Neuronal stem cell (in vitro differentiated cells): ENCODE results near the gene MEGF11.

Experiments used
- DNase-seq: peaks from one replicate; pipeline ENCODE4 v3.0.0-alpha.2; 2013; ENCODE audit warnings: low spot score
- H2AFZ ChIP-seq: one replicate; pipeline ENCODE4 v1.6.1; 2013; ENCODE audit warnings: mild to moderate bottlenecking, low read length, inconsistent platforms
- H2AK5ac ChIP-seq: 2 replicates; pipeline ENCODE4 v1.6.1; 2013; ENCODE audit warnings: low read depth, mild to moderate bottlenecking, inconsistent platforms, low read length, moderate library complexity, mixed read lengths
- H2BK120ac ChIP-seq: 2 replicates; pipeline ENCODE4 v1.6.1; 2013; ENCODE audit warnings: low read depth, mild to moderate bottlenecking, inconsistent platforms, low read length, moderate library complexity, mixed read lengths
- H2BK12ac ChIP-seq: one replicate; pipeline ENCODE4 v1.6.1; 2013; ENCODE audit warnings: low read length, inconsistent platforms
- H2BK15ac ChIP-seq: 2 replicates; pipeline ENCODE4 v1.6.1; 2013; ENCODE audit warnings: mild to moderate bottlenecking, low read length, inconsistent platforms, mixed read lengths
- H2BK5ac ChIP-seq: one replicate; pipeline ENCODE4 v1.6.1; 2013; ENCODE audit warnings: inconsistent platforms, mild to moderate bottlenecking, low read length, moderate library complexity
- H3K14ac ChIP-seq: one replicate; pipeline ENCODE4 v1.6.1; 2013; ENCODE audit warnings: low read length, inconsistent platforms
- H3K18ac ChIP-seq: 2 replicates; pipeline ENCODE4 v1.6.1; 2013; ENCODE audit warnings: low read length, inconsistent platforms
- H3K23ac ChIP-seq: 2 replicates; pipeline ENCODE4 v1.6.1; 2013; ENCODE audit warnings: low read depth, mild to moderate bottlenecking, mixed read lengths, low read length, inconsistent platforms; ENCODE audit not compliant: poor library complexity
- H3K27ac ChIP-seq: replicated peaks from 3 replicates; pipeline ENCODE4 v1.5.1; 2013; ENCODE audit warnings: low read length, inconsistent platforms
- H3K27me3 ChIP-seq, 3 experiments: 2 replicates each; pipeline ENCODE4 v1.6.1; 2013; ENCODE audit warnings: low read length in 3 of 3, mild to moderate bottlenecking in 2 of 3, inconsistent platforms in 1 of 3, low read depth in 1 of 3, mixed read lengths in 1 of 3, moderate library complexity in 1 of 3; ENCODE audit not compliant: control insufficient read depth in 3 of 3, insufficient read depth in 3 of 3
- H3K36me3 ChIP-seq, 2 donors: replicated peaks in 1 of 2; 2 replicates each; pipeline ENCODE4 v1.6.1; 2013; ENCODE audit warnings: low read length in 2 of 2; ENCODE audit not compliant: control insufficient read depth in 2 of 2, insufficient read depth in 2 of 2
- H3K4ac ChIP-seq: 2 replicates; pipeline ENCODE4 v1.6.1; 2013; ENCODE audit warnings: inconsistent platforms, mild to moderate bottlenecking, low read length, moderate library complexity
- H3K4me1 ChIP-seq, 2 donors: 1 replicate in 1 of 2; 2 replicates in 1 of 2; pipeline ENCODE4 v1.6.1; 2013; ENCODE audit warnings: low read length in 2 of 2, low read depth in 1 of 2; ENCODE audit not compliant: control insufficient read depth in 2 of 2, insufficient read depth in 1 of 2
- H3K4me2 ChIP-seq: one replicate; pipeline ENCODE4 v1.6.1; 2013; ENCODE audit warnings: mild to moderate bottlenecking, low read length, inconsistent platforms; ENCODE audit not compliant: insufficient read depth, poor library complexity, severe bottlenecking
- H3K4me3 ChIP-seq, 2 donors: 2 replicates each; pipeline ENCODE4 v1.5.1; 2013; ENCODE audit warnings: low read length in 2 of 2, mild to moderate bottlenecking in 2 of 2, inconsistent platforms in 1 of 2, moderate library complexity in 1 of 2
- H3K79me1 ChIP-seq: one replicate; pipeline ENCODE4 v1.6.1; 2013; ENCODE audit warnings: low read depth, mild to moderate bottlenecking, inconsistent platforms, low read length, moderate library complexity
- H3K9ac ChIP-seq: one replicate; pipeline ENCODE4 v1.6.1; 2013; ENCODE audit warnings: mild to moderate bottlenecking, low read depth, low read length, inconsistent platforms; ENCODE audit not compliant: poor library complexity
- H3K9me3 ChIP-seq, 2 donors: replicated peaks in 1 of 2; 2 replicates each; pipeline versions ENCODE3 to v1.6.1; 2013; ENCODE audit warnings: low read length in 2 of 2, mild to moderate bottlenecking in 2 of 2, inconsistent platforms in 1 of 2, low read depth in 1 of 2, mixed read lengths in 1 of 2, moderate library complexity in 1 of 2; ENCODE audit not compliant: control insufficient read depth in 2 of 2, insufficient read depth in 1 of 2
- H4K8ac ChIP-seq: one replicate; pipeline ENCODE4 v1.6.1; 2013; ENCODE audit warnings: low read depth, mild to moderate bottlenecking, inconsistent platforms, low read length, moderate library complexity
- H4K91ac ChIP-seq: one replicate; pipeline ENCODE4 v1.6.1; 2013; ENCODE audit warnings: low read length, low read depth, mild to moderate bottlenecking, inconsistent platforms; ENCODE audit not compliant: poor library complexity
- WGBS, 2 donors: extraction: QIAGEN DNeasy Blood & Tissue Kit; methylation state at CpG; one replicate each; pipeline ENCODE4 v1.1.7; 2013; ENCODE audit warnings: missing lambda C conversion rate in 2 of 2, mixed read lengths in 1 of 2; ENCODE audit not compliant: insufficient read length in 2 of 2, insufficient replicate concordance in 1 of 2; ENCODE audit errors: extremely low coverage in 2 of 2; 5-methylcytosine and 5-hydroxymethylcytosine counted together

The MEGF11 gene

GRCh38 chr15:65991721-65992483 lies 261.6 kb downstream of the MEGF11 start:
- Histone ChIP-seq H3K4me3 (no peak overlapping the region), H2BK5ac (no peak overlapping the region), H2AK5ac (no peak overlapping the region), H4K91ac (no peak overlapping the region), H2BK120ac (no peak overlapping the region), H4K8ac (no peak overlapping the region), H3K4me2 (no peak overlapping the region), H3K36me3 (no peaks in the 10 kb centered on the region), H3K4ac (no peak overlapping the region), H2AFZ (no peak overlapping the region), H3K4me1 (peaks cover 0 to under 1% of the 10 kb centered on the region in 2 donors), H3K23ac (no peak overlapping the region), H2BK12ac (no peak overlapping the region), H3K79me1 (no peaks in the 10 kb centered on the region), H3K9me3 (no peaks in the 10 kb centered on the region), H3K27ac (no peak overlapping the region), H3K9ac (no peak overlapping the region), H3K14ac (no peak overlapping the region), H3K27me3 (peaks cover 0 to 46% (median 0%) of the 10 kb centered on the region in 3 experiments), H2BK15ac (no peak overlapping the region), H3K18ac (no peak overlapping the region)
- DNase-seq, result no peak
- no CpG with 5 or more reads among the region's 10 CpGs for WGBS, 2 donors

- no peak for DNase-seq
- Histone ChIP-seq H2BK5ac (no peak overlapping the region), H3K9ac (no peak overlapping the region), H3K23ac (no peak overlapping the region), H2BK120ac (no peak overlapping the region), H2BK15ac (no peak overlapping the region), H3K18ac (no peak overlapping the region), H3K14ac (no peak overlapping the region), H4K91ac (no peak overlapping the region), H3K4ac (no peak overlapping the region), H3K9me3 (no peaks in the 10 kb centered on the region), H4K8ac (no peak overlapping the region), H3K27ac (no peak overlapping the region), H3K36me3 (no peaks in the 10 kb centered on the region), H3K4me3 (no peak overlapping the region), H3K4me1 (peaks cover 0 to 2% of the 10 kb centered on the region in 2 donors), H3K4me2 (no peak overlapping the region), H3K79me1 (no peaks in the 10 kb centered on the region), H2AFZ (no peak overlapping the region), H2BK12ac (no peak overlapping the region), H3K27me3 (peaks cover 0 to 56% (median 0%) of the 10 kb centered on the region in 3 experiments), H2AK5ac (no peak overlapping the region)
- no CpG with 5 or more reads among the region's 5 CpGs for WGBS, 2 donors
Measured at GRCh38 chr15:65990298-65990981, 263.1 kb downstream of the MEGF11 start.

- H3K23ac ChIP-seq, result no peak overlapping the region
- H2BK120ac ChIP-seq, result no peak overlapping the region
- peaks cover 0 to 53% (median 3%) of the 10 kb centered on the region in 3 experiments for H3K27me3 ChIP-seq
- H3K4ac ChIP-seq, result no peak overlapping the region
- no peak overlapping the region for H3K4me2 ChIP-seq
- no peak overlapping the region for H2AFZ ChIP-seq
- no peak overlapping the region for H2BK5ac ChIP-seq
- no peaks in the 10 kb centered on the region for H3K79me1 ChIP-seq
- H4K8ac ChIP-seq, result no peak overlapping the region
- H3K14ac ChIP-seq, result no peak overlapping the region
- H2BK15ac ChIP-seq, result no peak overlapping the region
- H3K27ac ChIP-seq, result peak overlapping the region; percentile 24
- H3K18ac ChIP-seq, result peak overlapping the region; percentile 36
- H3K9me3 ChIP-seq, result no peaks in the 10 kb centered on the region
- H4K91ac ChIP-seq, result no peak overlapping the region
- H3K4me3 ChIP-seq, result no peak overlapping the region
- no peak overlapping the region for H2AK5ac ChIP-seq
- no peak for DNase-seq
- WGBS, 2 donors, result no CpG with 5 or more reads among the region's 5 CpGs
- no peak overlapping the region for H2BK12ac ChIP-seq
- H3K9ac ChIP-seq, result no peak overlapping the region
- H3K36me3 ChIP-seq, result no peaks in the 10 kb centered on the region
- peaks cover 0 to 6% of the 10 kb centered on the region in 2 donors for H3K4me1 ChIP-seq
Measured at GRCh38 chr15:65987100-65987499, 266.4 kb downstream of the MEGF11 start.

- WGBS, 2 donors, result no CpG with 5 or more reads among the region's 2 CpGs
Measured at GRCh38 chr15:65986416-65986815, 267.1 kb downstream of the MEGF11 start.

More at GRCh38 chr15:65986416-65986815, 267.1 kb downstream of the MEGF11 start:
- H3K4me2 ChIP-seq, result no peak overlapping the region
- no peak overlapping the region for H2BK15ac ChIP-seq
- no peak overlapping the region for H3K27ac ChIP-seq
- H3K18ac ChIP-seq, result no peak overlapping the region
- no peaks in the 10 kb centered on the region for H3K36me3 ChIP-seq
- no peak overlapping the region for H3K23ac ChIP-seq
- no peak overlapping the region for H3K9ac ChIP-seq
- H3K14ac ChIP-seq, result no peak overlapping the region
- no peak overlapping the region for H2BK5ac ChIP-seq
- H3K4me1 ChIP-seq, result peaks cover 0 to 9% of the 10 kb centered on the region in 2 donors
- no peak overlapping the region for H3K4me3 ChIP-seq
- H2BK12ac ChIP-seq, result no peak overlapping the region
- no peak overlapping the region for H4K8ac ChIP-seq
- DNase-seq, result no peak
- no peak overlapping the region for H2AK5ac ChIP-seq
- H2AFZ ChIP-seq, result no peak overlapping the region
- H2BK120ac ChIP-seq, result no peak overlapping the region
- no peak overlapping the region for H3K4ac ChIP-seq
- H4K91ac ChIP-seq, result no peak overlapping the region
- H3K27me3 ChIP-seq, result peaks cover 0 to 52% (median 3%) of the 10 kb centered on the region in 3 experiments
- H3K9me3 ChIP-seq, result no peaks in the 10 kb centered on the region
- H3K79me1 ChIP-seq, result no peaks in the 10 kb centered on the region
